DMS79 treated with DMSO at 0.1 percent for 48 hours (cell line): ENCODE data around the gene ABCD1.
A peak's percentile ranks its signal among the peaks of the same experiment; 100 is the strongest.

Experiments
- DNase-seq: peaks from one replicate; lab custom pipeline; 2025; lab: John Stamatoyannopoulos, UW

Gene ABCD1

DNA sequence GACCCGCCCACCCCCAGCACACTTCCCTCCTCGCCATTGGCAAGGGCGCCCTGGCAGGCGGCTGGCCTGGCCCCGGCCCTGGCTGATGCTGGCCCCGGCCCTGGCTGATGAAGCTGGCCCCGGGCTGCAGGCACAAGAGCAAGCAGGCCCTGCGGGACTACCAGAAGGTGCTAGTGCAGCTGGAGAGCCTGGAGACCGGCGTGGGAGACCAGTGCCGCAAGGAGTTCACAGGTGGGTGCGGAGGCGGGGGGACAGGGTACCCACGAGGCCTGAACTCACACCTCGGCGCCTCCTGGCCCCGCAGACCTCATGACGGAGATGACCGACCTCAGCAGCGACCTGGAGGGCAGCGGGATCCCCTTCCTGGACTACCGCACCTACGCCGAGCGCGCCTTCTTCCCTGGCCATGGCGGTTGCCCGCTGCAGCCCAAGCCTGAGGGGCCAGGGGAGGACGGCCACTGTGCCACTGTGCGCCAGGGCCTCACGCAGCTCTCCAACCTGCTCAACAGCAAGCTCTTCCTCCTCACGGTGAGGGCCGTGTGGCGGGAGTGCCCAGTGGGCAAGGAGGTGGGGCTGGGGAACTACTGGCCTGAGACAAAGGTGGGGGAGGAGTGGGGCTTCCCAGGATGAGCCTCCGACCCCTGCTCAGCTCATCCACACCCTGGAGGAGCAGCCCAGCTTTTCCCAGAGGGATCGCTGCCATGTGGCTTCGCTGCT, 50.1 kb downstream of the ABCD1 start:
- DNase-seq: no peak

GRCh38 chrX:153775293-153776119, 50.9 kb downstream of the ABCD1 start:
- DNase-seq: no peak

GRCh38 chrX:153776120-153776599, 51.5 kb downstream of the ABCD1 start:
- DNase-seq: no peak

DNA sequence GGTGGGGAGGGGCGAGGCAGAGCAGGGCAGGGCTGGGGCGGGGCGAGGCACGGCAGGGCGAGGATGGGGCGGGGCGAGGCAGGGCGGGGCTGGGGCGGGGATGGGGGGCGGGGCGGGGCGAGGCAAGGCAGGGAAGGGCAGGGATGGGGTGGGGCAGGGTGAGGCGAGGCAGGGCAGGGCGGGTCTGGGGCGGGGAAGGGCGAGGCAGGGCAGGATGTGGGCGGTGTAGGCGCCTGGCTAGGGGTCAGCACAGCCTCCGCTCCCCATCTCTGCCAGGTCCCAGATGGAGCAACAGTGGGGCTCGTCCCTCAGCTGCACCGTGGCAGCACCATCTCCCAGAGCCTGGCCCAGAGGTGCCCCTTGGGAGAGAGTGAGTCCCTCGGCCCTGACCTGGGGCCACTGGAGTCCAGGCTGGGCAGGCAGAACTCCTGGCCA, 52.0 kb downstream of the ABCD1 start:
- DNase-seq: no peak

- DNase-seq: no peak
Observed at GRCh38 chrX:153777261-153778090, 52.8 kb downstream of the ABCD1 start.

DNA sequence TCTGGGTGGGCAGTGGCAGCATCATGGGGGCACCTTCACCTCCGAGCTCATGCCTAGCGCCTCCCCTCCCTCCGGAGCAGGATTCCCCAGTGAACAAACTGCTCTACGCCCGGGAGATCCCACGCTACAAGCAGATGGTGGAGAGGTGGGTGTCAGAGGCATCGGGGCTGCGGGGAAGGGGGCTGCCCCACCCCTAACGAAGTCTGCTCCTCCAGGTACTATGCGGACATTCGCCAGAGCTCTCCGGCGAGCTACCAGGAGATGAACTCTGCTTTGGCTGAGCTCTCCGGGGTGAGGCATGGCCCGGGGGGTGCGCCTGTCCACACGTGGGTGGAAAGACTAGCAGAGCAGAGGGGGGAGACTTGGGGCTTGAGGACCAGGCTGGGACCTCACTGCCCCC, 53.5 kb downstream of the ABCD1 start:
- no peak for DNase-seq

DNA sequence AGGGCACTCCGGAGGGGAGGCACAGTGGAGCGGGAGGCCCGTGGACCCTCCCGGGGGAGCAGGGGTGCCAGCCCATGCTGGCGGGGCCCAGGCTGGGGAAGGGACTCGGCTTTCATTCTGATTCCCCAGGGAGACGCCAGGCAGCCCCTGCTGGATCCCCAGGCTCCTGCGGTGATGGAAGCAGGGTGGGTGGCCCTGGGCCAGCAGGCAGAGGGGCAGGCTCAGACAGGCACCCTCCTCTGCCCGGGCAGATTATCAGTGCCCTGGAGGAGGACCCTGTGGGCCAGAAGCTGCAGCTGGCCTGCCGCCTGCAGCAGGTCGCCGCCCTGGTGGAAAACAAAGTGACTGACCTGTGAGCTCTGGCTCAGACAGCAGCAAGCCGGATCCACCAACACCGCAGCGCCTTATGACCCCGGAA, 54.0 kb downstream of the ABCD1 start:
- DNase-seq: no peak

DNA sequence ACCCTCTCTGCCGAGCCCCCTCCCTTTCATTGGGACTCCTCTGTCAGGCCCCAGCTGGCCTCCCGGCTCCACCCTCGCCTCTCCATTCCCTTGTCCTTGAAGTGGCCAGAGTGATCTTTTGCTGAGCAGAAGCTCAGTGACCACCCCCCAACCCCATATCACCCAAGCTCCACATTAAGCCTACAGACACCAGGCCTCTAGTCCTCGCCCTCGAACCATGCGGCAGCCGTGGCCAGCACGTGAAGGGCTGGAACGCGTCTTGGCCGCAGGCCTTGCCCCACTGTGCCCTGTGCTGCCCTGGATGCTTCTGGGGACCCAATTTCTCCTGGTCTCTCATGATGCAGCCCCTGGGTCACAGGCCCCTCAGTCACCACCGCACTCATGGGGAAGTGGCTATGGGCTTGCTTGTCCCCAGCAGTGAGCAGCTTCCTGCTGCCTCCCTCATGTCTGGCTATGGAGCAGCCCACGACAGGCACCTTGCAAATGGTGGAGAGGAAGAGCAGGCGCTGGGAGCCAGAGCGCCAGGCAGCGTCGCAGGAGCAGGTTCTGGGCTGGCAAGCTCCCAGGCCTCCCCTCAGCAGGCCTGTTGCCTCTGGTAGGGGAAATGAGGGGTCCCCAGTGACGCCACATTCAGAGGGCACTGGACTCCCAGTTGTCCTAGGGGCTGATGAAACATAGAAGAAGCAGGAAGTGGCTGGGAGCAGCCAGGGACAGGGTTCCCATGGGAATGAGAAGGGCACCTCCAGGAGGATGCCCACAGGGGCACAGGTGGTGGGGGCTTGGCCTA, 55.4 kb downstream of the ABCD1 start:
- DNase-seq: no peak

DNA sequence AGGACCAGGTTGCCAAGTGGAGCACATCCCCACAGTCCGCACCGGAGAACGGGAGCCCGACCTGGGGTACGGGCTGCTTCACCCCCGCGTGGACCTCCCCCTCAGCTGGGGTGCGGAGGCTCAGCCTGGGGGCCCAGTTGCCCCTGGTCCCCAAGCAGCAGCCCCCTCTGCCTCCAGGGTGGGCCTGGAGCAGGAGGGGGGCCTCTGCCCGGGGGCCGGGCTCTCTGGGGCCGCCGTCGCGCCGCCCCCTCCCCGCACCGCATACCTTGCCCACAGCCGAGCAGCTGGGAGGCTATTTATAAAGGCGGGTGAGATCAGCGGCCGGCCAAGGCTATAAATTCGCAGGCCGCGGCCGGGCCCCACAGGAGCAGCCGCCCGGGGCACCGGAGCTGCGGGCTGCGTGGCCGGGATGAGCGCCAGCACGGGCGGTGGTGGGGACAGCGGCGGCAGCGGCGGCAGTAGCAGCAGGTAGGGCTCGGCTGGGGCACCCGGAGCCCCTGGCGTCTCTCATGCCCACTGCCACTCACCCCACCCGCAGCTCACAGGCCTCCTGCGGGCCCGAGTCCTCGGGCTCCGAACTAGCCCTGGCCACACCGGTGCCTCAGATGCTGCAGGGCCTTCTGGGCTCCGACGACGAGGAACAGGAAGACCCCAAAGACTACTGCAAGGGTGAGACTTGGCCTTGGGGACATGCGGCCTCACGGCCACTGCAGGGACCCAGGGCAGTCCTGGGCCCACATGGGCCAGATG, 56.2 kb downstream of the ABCD1 start, which contains the start of gene SRPK3:
Gene SRPK3 (plus strand): TSS at position 364 of the 750 bp plus-strand sequence. CDS start 46 bp downstream, at position 410.
- DNase-seq: peak; percentile 1

DNA sequence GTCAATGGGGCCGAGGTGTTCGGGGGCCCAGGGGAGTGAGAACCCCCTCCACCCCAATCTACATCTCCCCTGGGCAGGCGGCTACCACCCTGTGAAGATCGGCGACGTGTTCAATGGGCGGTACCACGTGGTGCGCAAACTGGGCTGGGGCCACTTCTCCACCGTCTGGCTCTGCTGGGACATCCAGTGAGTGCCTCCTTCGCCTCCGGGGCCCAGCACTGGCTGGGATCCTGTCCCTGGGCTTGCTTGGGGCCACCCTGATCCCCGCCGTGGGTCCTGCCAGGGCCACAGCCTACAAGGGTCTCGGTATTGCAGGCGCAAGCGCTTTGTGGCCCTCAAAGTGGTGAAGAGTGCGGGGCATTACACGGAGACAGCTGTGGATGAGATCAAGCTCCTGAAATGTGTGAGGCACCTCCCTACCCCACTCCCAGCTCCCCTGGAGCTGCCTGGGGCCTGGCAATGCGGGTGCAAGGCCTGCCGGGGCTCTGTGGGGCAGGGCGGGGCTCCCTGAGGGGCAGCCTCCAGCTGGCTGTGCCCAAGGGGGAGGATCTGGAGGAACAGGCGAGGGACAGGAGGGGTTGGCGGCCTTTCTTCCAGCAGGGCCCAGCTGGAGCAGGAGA, 56.9 kb downstream of the ABCD1 start:
- no peak for DNase-seq

DNA sequence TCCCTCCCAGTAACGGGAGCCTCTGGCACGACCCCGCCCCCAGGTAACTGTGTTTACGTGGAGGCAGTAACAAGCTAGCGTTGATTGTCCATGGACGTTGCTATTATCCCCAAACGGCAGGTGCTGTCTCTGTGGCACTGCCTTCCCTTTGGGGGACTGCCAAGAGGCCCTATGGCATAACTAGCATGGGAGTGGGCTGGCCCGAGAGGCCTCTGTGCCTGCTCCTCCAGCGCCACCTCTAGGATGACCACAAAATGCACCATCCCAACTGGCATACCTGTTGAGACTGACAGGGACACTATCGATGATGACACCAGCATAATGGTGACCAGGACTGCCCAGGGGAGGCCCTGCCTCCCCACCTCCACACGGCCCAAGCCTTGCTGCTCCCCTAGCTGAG, 57.7 kb downstream of the ABCD1 start:
- DNase-seq: peak; percentile 54

DNA sequence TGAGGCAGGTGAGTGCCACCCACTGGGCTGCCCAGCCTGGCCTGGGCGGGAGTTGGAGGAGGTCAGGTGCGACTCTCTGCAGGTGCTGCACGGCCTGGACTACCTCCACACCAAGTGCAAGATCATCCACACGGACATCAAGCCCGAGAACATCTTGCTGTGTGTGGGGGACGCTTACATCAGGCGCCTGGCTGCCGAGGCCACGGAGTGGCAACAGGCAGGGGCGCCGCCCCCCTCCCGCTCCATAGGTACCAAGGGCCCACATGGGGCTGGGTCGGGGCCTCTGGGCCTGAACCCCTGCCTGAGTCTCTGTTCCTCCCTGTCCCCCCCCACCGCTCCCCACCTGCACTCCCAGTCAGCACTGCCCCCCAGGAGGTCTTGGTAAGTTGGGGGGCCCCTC, 58.2 kb downstream of the ABCD1 start:
- DNase-seq: no peak

GRCh38 chrX:153783378-153784013, 58.8 kb downstream of the ABCD1 start:
- no peak for DNase-seq

DNA sequence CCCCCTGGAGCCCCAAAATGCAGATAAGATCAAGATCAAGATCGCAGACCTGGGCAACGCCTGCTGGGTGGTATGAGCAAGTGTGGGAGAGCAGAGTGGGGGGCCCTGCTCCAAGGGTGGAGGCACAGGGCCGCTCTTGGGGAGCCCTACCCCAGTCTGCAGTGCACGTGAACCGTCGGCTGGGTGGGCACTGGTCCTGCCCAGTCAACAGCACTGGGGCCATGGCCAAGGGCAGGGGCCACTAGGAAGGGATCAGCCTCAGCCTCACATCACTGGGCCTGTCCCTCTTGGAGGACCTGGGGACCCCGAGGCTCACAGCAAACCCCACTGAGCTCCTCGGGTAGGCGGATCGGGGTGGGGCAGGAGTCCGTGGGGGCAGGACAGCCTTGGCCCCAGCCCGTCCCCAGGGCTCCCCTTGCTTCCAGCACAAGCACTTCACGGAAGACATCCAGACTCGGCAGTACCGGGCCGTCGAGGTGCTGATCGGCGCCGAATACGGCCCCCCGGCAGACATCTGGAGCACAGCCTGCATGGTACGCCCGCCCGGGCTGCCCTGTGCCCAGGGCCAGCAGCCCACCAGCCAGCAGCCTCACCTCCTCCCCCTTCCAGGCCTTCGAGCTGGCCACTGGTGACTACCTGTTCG, 59.8 kb downstream of the ABCD1 start:
- no peak for DNase-seq

- DNase-seq: no peak
Observed at GRCh38 chrX:153786669-153787068, 62.0 kb downstream of the ABCD1 start.

DNA sequence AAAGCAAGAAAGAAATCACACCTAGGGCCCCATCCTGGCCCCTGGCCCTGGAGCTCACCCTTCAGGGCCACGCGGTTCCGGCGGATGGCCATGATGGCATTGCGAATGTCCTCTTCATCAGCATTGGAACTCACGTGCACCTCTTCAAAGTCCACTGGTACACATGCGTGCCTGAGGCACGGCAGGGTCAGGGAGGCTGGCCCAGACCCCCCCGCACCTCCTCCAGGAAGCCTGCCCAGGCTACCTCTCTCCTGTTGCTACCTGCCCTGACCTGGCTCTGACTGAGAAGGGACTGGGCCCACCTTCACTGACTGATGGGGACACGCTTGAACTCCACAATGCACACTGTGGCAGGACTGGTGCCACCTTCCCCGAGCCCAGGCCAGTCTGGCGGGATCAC, 65.0 kb downstream of the ABCD1 start:
- no peak for DNase-seq

- DNase-seq: no peak
Observed at GRCh38 chrX:153791104-153791852, 66.6 kb downstream of the ABCD1 start.

GRCh38 chrX:153792368-153792767, 67.7 kb downstream of the ABCD1 start:
- no peak for DNase-seq
